Central memory CD4-positive, alpha-beta T cell (primary cell): ENCODE results near the gene PSG11.
"Not testable (repeated sequence)": the region's sequence is repeated elsewhere in the genome, so short reads cannot be mapped to it uniquely, and the experiment has no call there.

Experiments used
- DNase-seq: peaks from one replicate; pipeline ENCODE4 v3.0.0; 2022
- total RNA-seq, 3 experiments: gene quantifications; one replicate each; lab custom pipeline; 2026; lab: John Stamatoyannopoulos, UW

Gene PSG11
- total RNA-seq, result 0 reads per million in 3 experiments

- DNase-seq, result not testable (repeated sequence)
Observed at GRCh38 chr19:43026369-43026768, at the start of gene PSG11. Gene PSG11 (minus strand): TSS chr19:43026469. CDS start chr19:43026372, 97 bp downstream.

GRCh38 chr19:43062418-43062817 lies 36.1 kb upstream of the PSG11 start:
- not testable (repeated sequence) for DNase-seq

DNA sequence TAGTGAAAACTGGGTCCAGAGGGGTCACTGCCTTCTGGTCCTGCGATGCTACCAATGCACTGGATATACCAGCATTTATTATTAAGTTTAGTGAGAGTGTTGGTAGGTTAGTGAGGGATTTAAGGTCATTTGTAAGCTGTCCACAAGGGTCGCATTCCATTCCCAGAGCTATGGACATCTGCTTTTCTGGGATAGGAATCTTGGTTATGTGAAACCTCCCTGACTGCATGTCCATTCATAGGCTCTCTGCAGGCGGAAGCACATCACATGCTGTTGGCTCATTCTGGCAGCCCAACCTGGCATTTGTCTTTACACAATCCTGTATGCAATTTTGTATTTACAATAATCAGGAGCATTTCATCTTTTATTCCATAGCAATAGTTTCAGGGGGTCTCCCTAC lies 35.1 kb upstream of the PSG11 start:
- DNase-seq, result not testable (repeated sequence)

DNA sequence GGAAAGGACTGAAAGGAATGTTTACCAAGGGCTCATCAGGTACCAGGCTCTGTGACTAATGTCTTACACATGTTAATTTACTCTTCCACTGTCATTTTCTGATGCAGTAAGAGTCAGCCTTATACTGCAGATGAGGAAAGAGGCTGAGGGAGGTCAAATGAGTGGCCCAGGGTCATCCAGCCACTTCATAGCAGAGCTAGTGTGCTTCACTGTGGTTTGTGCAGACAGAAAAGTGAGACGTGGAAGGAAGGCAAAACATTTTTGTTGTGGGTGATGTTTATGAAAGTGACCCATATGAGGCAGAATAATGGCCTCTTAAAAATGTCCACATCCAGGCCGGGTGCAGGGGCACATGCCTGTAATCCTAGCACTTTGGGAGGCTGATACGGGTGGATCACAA lies 34.0 kb upstream of the PSG11 start:
- not testable (repeated sequence) for DNase-seq

DNA sequence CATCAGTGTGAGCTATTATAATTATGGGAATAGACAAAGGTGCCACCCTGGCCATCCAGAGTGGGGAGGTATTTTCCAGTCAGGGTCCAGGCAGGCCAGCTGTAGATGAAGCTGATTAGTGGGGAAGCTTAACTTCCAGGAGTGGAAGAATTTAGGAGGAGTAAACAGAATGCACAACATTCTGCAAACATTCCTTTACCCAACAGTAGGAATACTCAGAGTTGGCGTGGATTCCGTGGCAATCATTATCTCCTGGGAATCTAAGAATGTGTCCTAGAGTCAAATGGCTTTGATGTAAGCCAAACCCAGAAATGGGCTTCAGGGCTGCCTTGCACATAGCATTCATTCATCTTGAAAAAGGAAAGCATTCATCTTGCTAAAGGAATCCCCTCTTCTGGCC lies 33.2 kb upstream of the PSG11 start:
- not testable (repeated sequence) for DNase-seq

- not testable (repeated sequence) for DNase-seq
Observed at GRCh38 chr19:43058440-43058839, 32.2 kb upstream of the PSG11 start.

GRCh38 chr19:43047966-43048365 lies 21.7 kb upstream of the PSG11 start:
- DNase-seq, result not testable (repeated sequence)

- not testable (repeated sequence) for DNase-seq
Observed at GRCh38 chr19:43046578-43046977, 20.3 kb upstream of the PSG11 start.

DNA sequence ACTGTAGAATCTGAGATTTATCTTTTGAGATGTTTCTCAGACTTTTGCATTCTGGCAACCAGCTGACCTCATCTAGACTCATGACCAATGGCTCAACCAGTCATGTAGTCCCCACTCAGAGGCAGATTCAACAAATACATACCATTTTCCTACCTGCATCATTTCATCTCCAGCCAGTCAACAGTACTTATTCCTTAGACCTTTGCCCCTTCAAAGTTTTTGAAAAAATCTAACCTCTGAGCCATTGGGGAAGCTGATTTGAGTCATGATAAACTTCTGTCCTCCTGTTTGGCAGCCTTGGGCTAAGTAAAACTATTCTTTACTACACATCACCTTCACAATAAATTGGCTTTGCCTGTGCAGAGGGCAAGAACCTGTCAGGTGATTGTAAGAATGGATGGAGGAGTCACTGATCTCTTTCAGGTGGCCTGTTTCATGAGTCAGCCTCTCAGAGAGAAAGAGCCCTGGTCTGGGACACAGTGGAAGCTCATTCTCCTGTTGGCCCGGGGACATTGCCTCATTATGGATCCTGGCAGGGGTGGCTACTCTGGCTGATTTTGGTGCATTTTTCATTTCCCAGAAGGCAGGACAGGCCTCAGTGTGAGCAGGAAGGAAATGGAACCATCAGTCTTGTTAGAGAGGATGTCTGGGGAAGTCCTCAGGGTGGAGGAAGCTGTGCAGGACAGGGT lies 17.4 kb upstream of the PSG11 start:
- DNase-seq, result not testable (repeated sequence)

DNA sequence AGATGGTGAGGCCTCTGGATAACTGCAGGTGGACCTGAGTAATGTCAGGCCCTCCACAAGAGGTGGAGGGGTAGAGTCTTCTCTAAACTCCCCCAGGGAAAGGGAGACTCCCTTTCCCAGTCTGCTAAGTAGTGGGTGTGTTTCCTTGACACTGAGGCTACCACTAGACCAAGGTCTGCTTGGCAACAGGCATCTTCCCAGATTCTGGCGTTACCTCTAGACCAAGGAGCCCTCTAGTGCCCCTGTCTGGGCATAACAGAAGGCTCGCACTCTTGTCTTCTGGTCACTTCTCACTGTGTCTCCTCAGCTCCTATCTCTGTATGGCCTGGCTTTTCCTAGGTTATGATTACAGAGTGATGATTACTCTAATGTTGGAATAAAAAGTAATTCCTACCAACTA lies 5.4 kb upstream of the PSG11 start:
- not testable (repeated sequence) for DNase-seq

- DNase-seq, result no peak
Observed at GRCh38 chr19:43028866-43029265, 2.6 kb upstream of the PSG11 start.

GRCh38 chr19:43027985-43028384 lies 1.7 kb upstream of the PSG11 start:
- not testable (repeated sequence) for DNase-seq

DNA sequence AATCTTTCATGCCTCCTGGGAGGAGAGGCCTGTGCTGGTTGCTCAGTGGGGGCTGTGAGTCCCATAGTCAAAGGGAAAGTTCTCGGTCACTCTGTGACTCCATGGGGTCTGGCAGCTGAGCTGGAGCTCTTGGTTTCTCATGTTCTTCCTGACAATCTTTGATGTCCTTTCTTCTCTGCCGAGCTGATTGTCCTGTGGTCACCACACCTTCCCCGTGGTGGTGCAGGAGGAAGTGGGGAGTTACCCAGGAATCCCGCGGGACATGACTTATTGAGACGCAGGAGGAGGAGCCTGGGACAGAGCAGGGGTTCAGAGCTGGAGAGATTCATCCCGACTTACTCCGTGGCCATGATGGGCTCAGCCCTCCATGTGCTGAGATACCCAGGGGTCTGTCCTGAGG lies 792 bp upstream of the PSG11 start:
- not testable (repeated sequence) for DNase-seq

GRCh38 chr19:43022098-43022497 lies 4.2 kb downstream of the PSG11 start:
- DNase-seq, result not testable (repeated sequence)

GRCh38 chr19:43021629-43022028 lies 4.6 kb downstream of the PSG11 start:
- not testable (repeated sequence) for DNase-seq

DNA sequence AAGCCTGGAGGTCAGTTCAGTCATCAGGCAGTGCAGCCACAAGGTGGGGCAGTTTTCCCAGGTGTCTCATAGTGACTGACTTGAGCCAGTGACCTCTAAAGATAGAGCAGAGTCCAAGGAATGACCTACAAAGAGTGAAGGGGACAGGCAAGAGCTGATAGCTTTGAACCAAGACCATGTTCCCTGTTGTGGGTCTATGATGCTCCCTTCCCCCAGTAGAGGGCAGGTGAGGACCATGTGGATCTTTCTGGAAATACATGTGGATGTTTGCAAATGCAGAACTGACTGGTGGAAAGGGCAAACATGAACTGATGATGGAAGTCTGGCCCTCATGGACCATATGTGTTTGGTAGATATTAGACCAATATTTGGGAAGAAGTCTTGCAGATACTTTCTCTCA lies 6.7 kb downstream of the PSG11 start:
- not testable (repeated sequence) for DNase-seq

DNA sequence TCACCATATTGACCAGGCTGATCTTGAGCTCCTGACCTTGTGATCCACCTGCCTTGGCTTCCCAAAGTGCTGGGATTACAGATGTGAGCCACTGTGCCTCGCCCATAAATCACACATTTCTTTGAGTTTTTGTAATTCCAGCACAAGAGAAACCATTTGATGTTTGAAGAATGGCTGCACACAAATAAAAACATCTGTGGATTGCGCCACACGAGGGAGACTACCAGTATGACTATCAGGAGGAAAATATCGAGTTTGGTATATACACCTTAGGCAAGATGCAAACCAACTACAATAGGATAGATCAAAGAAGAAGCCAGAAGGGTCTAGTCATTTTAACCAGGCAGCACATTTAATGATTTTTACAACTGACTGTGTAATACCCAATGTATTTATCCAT lies 20.4 kb downstream of the PSG11 start:
- not testable (repeated sequence) for DNase-seq

GRCh38 chr19:43004846-43005245 lies 21.4 kb downstream of the PSG11 start:
- not testable (repeated sequence) for DNase-seq

DNA sequence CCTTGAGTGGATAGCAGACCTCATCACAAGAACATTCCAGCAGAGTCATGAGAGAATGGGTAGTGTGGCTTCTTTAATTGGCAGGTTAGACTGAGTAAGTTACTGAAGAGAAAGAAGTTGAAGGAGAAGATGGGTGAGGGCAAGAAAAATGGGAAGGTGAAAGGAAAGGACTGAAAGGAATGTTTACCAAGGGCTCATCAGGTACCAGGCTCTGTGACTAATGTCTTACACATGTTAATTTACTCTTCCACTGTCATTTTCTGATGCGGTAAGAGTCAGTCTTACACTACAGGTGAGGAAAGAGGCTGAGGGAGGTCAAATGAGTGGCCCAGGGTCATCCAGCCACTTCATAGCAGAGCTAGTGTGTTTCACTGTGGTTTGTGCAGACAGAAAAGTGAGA lies 22.6 kb downstream of the PSG11 start:
- DNase-seq, result not testable (repeated sequence)

DNA sequence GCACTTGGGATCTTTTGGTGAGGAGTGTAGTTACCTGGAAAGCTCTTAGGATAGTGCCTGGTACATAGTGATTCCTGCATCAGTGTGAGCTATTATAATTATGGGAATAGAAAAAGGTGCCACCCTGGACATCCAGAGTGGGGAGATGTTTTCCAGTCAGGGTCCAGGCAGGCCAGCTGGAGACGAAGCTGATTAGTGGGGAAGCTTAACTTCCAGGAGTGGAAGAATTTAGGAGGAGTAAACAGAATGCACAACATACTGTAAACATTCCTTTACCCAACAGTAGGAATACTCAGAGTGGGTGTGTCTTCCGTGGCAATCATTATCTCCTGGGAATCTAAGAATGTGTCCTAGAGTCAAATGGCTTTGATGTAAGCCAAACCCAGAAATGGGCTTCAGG lies 23.3 kb downstream of the PSG11 start:
- DNase-seq, result not testable (repeated sequence)

- DNase-seq, result not testable (repeated sequence)
Observed at GRCh38 chr19:42996161-42996560, 30.1 kb downstream of the PSG11 start.

- not testable (repeated sequence) for DNase-seq
Observed at GRCh38 chr19:42992029-42992604, 34.2 kb downstream of the PSG11 start.

GRCh38 chr19:42989851-42990250 lies 36.4 kb downstream of the PSG11 start:
- no peak for DNase-seq

- not testable (repeated sequence) for DNase-seq
Observed at GRCh38 chr19:42989186-42989585, 37.1 kb downstream of the PSG11 start.
